ENCODE results near the gene TAF4B.

DNA sequence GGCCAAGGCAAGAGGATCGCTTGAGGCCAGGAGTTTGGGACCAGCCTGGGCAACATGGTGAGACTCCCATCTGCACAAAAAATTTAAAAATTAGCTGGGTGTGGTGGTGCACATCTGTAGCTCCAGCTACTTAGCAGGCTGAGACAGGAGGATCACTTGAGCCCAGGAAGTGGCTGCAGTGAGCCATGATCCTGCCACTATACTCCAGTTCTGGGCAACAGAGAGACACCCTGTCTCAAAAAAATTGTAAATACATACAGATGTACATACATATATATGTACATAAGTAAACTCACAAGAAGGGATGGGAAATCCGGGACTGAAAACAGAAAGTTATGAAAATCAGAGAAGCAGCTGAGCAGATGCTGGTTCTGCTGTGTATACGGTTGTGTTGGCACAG lies 29.6 kb upstream of the TAF4B start:
- no peak for TF ChIP-seq CTCF (IDR thresholded peaks at IDR 0.05)
- no peak for TF ChIP-seq POLR2A (IDR thresholded peaks at IDR 0.05)
- no peak for TF ChIP-seq POLR2AphosphoS5 (IDR thresholded peaks at IDR 0.05)
